Brain microvascular endothelial cell (primary cell): ENCODE measurements around the gene SMARCC1.

ENCODE experiments used
- DNase-seq: peaks from one replicate; pipeline ENCODE4 v3.0.0-alpha.2; 2020
- H3K27ac ChIP-seq: fragments of 250-450 bp; sonication (Bioruptor Pico); 2 replicates; pipeline ENCODE4 v1.5.1; 2020; ENCODE audit warnings: mild to moderate bottlenecking, moderate library complexity
- H3K27me3 ChIP-seq: fragments of 250-450 bp; sonication (Bioruptor Pico); replicated peaks from 2 replicates; pipeline ENCODE4 v1.5.1; 2020; ENCODE audit warnings: mild to moderate bottlenecking
- H3K36me3 ChIP-seq: fragments of 250-450 bp; sonication (Bioruptor Pico); replicated peaks from 2 replicates; pipeline ENCODE4 v1.5.1; 2020; ENCODE audit warnings: mild to moderate bottlenecking
- H3K4me3 ChIP-seq: 2 replicates; pipeline ENCODE4 v1.5.1; 2011; ENCODE audit warnings: low read depth, mild to moderate bottlenecking, control low read depth, low read length, moderate library complexity
- in situ Hi-C: cut with HindIII; loops from 2 replicates; pipeline ENCODE4 v1.10.0; 2017; ENCODE audit warnings: low sequenced_read_pairs, low pct_ligation_motif_present
- TF ChIP-seq, protein P1 (sequence below): IDR thresholded peaks from 2 replicates; pipeline ENCODE4 v1.5.1; 2011; ENCODE audit warnings: low read depth, mild to moderate bottlenecking, moderate library complexity, low read length, control low read depth, inconsistent platforms; ENCODE audit errors: missing control alignments

Gene SMARCC1

DNA sequence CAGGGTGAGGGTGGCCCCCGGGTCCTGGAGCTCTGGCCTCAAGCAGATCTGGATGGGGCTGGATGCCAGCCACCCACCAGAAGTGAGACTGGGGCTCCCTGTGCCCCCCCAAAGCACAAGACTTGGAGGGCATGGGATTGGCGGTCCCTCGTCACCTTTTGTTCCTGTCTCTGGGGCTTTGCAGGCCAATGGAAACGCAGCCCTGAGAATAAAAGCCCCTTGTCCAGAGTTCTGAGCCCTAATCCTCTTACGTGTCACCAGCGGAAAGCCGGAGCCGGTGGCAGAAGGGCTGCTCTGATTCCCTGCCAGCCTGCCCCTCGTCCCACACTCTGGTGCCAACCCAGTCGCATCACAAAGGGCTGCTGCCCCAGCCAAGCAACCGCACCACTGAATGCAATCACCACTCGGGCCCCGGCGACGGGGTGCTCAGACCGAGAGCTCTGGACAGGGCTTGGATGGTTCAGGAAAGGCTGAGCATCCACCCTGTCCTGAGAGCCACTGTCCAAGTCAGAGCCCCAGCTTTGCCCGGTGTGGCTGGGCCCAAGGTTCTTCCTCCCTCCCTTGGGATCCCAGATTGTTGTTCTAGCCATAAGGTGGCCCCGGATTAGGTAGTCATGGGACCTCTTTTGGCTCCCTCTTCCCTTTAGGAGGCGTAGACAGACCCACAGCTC lies 245.3 kb downstream of the SMARCC1 start:
- TF ChIP-seq, protein P1, sequence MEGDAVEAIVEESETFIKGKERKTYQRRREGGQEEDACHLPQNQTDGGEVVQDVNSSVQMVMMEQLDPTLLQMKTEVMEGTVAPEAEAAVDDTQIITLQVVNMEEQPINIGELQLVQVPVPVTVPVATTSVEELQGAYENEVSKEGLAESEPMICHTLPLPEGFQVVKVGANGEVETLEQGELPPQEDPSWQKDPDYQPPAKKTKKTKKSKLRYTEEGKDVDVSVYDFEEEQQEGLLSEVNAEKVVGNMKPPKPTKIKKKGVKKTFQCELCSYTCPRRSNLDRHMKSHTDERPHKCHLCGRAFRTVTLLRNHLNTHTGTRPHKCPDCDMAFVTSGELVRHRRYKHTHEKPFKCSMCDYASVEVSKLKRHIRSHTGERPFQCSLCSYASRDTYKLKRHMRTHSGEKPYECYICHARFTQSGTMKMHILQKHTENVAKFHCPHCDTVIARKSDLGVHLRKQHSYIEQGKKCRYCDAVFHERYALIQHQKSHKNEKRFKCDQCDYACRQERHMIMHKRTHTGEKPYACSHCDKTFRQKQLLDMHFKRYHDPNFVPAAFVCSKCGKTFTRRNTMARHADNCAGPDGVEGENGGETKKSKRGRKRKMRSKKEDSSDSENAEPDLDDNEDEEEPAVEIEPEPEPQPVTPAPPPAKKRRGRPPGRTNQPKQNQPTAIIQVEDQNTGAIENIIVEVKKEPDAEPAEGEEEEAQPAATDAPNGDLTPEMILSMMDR: no peak
- Histone ChIP-seq H3K27me3 (no peaks in the 10 kb centered on the region), H3K4me3 (no peak overlapping the region), H3K27ac (no peak overlapping the region), H3K36me3 (no peaks in the 10 kb centered on the region)
- no peak for DNase-seq
- in situ Hi-C loops: no loop called here
